GM12878 (cell line): ENCODE measurements around the gene DDX31. TPM values are rescaled to one million over a fixed set of nuclear protein-coding genes. Genes with fewer than 3 reads are reported as not detected.

Experiments
- ATAC-seq: fragments of 200-7000 bp; cut with Tn5 transposase; 3 replicates; pipeline ENCODE4 v1.9.1; 2020; ENCODE audit warnings: mild to moderate bottlenecking, moderate library complexity
- BruUV-seq: library from RNA; stranded (reverse); fragments of 400-500 nt; replicated peaks from 2 replicates; lab custom pipeline; 2021; lab: Mats Ljungman, UMichigan
- CTCF ChIA-PET: fragments of 300-600 bp; sonication (Branson Sonifier 250); formaldehyde crosslinking; extraction: SDS; loops from one replicate; lab custom pipeline; 2021; ENCODE audit warnings: inconsistent platforms; lab: Yijun Ruan, JAX
- POLR2A ChIA-PET: fragments of 350-600 bp; formaldehyde crosslinking; extraction: SDS; loops from one replicate; lab custom pipeline; 2021; ENCODE audit warnings: inconsistent platforms; lab: Charles Lee
- RAD21 ChIA-PET: fragments of 300-600 bp; sonication (Branson Sonifier 250); formaldehyde crosslinking; loops from one replicate; lab custom pipeline; 2023; ENCODE audit warnings: antibody characterized with exemption; ENCODE audit not compliant: unreplicated experiment; lab: Charles Lee
- SMC1A ChIA-PET: fragments of 300-600 bp; sonication (Branson Sonifier 250); formaldehyde crosslinking; loops from one replicate; lab custom pipeline; 2023; ENCODE audit not compliant: unreplicated experiment, uncharacterized antibody; lab: Charles Lee
- DNase-seq: peaks from one replicate; pipeline ENCODE4 v3.0.0-alpha.2; 2011; ENCODE audit warnings: low read depth, low spot score
- FAIRE-seq: peaks from 3 replicates; lab custom pipeline; 2011; peaks lifted over from hg19 to GRCh38; lab: Jason Lieb, UNC
- H2AFZ ChIP-seq: 2 replicates; pipeline ENCODE4 v1.6.0; 2011; ENCODE audit warnings: low read depth, low read length, control low read depth; ENCODE audit not compliant: control insufficient read depth
- H3K27ac ChIP-seq: 2 replicates; pipeline ENCODE4 v1.5.1; 2011; ENCODE audit warnings: control low read depth; ENCODE audit not compliant: control insufficient read depth, insufficient read depth
- H3K27me3 ChIP-seq, 2 experiments: replicated peaks in 1 of 2; 2 replicates each; pipeline versions ENCODE4 v1.6.0 to v1.6.1; 2011; ENCODE audit warnings: low read length in 1 of 2; ENCODE audit not compliant: control insufficient read depth in 2 of 2, insufficient read depth in 2 of 2
- H3K36me3 ChIP-seq, 2 experiments: 2 replicates each; pipeline ENCODE4 v1.5.1; 2011; ENCODE audit warnings: low read length in 1 of 2; ENCODE audit not compliant: control insufficient read depth in 2 of 2, insufficient read depth in 2 of 2
- H3K4me1 ChIP-seq: 2 replicates; pipeline ENCODE4 v1.6.1; 2011; ENCODE audit warnings: mild to moderate bottlenecking, low read length, moderate library complexity, mixed read lengths; ENCODE audit not compliant: control insufficient read depth, insufficient read depth
- H3K4me2 ChIP-seq: 2 replicates; pipeline ENCODE4 v1.6.0; 2011; ENCODE audit warnings: control low read depth; ENCODE audit not compliant: control insufficient read depth, insufficient read depth
- H3K4me3 ChIP-seq: fragments of 200-600 bp; sonication (generic); 2 replicates; pipeline ENCODE4 v1.5.1; 2016
- H3K79me2 ChIP-seq: 2 replicates; pipeline ENCODE4 v1.6.0; 2011; ENCODE audit warnings: low read length; ENCODE audit not compliant: control insufficient read depth, insufficient read depth
- H3K9ac ChIP-seq: 2 replicates; pipeline ENCODE4 v1.8.0; 2011; ENCODE audit warnings: low read length, control low read depth, mixed read lengths; ENCODE audit not compliant: control insufficient read depth, insufficient read depth
- H3K9me3 ChIP-seq: replicated peaks from 3 replicates; pipeline ENCODE4 v1.5.1; 2011; ENCODE audit warnings: mild to moderate bottlenecking, low read length; ENCODE audit not compliant: control insufficient read depth, insufficient read depth
- H4K20me1 ChIP-seq: 2 replicates; pipeline ENCODE4 v1.6.0; 2011; ENCODE audit not compliant: control insufficient read depth, insufficient read depth
- BMI1 ChIP-seq: fragments of 450-650 bp; IDR thresholded peaks from 2 replicates; pipeline ENCODE4 v1.6.1; 2016; ENCODE audit warnings: mild to moderate bottlenecking, moderate library complexity, borderline replicate concordance
- CHD2 ChIP-seq: IDR thresholded peaks from 2 replicates; pipeline ENCODE4 v1.6.1; 2011; ENCODE audit warnings: low read depth, low read length, improper control_type of control experiment, borderline replicate concordance
- CREM ChIP-seq: IDR thresholded peaks from 2 replicates; pipeline ENCODE4 v1.6.1; 2014; ENCODE audit warnings: antibody characterized with exemption, low read depth
- E4F1 ChIP-seq: fragments of 450-650 bp; IDR thresholded peaks from 2 replicates; pipeline ENCODE4 v1.6.1; 2018; ENCODE audit warnings: borderline replicate concordance, mild to moderate bottlenecking; ENCODE audit not compliant: partially characterized antibody
- FOXK2 ChIP-seq: fragments of 450-650 bp; IDR thresholded peaks from 2 replicates; pipeline ENCODE4 v1.6.1; 2017; ENCODE audit warnings: mild to moderate bottlenecking, moderate library complexity
- MYB ChIP-seq: fragments of 150-350 bp; IDR thresholded peaks from 2 replicates; pipeline ENCODE4 v1.6.1; 2014; ENCODE audit warnings: mild to moderate bottlenecking, low read depth, low read length, borderline replicate concordance
- NR2C1 ChIP-seq: fragments of 450-650 bp; IDR thresholded peaks from 2 replicates; pipeline ENCODE4 v1.6.1; 2017; ENCODE audit warnings: antibody characterized with exemption, mild to moderate bottlenecking, moderate library complexity
- STAT1 ChIP-seq: fragments of 450-650 bp; conservative IDR thresholded peaks from 2 replicates; pipeline ENCODE4 v1.6.1; 2014; ENCODE audit warnings: antibody characterized with exemption, mild to moderate bottlenecking
- SUPT20H ChIP-seq: IDR thresholded peaks from 2 replicates; pipeline ENCODE4 v1.6.1; 2011; ENCODE audit warnings: low read depth, mild to moderate bottlenecking, low read length, moderate library complexity, borderline replicate concordance; ENCODE audit not compliant: control insufficient read depth
- YY1 ChIP-seq: IDR thresholded peaks from 2 replicates; pipeline ENCODE4 v1.6.1; 2011; ENCODE audit warnings: low read depth, mild to moderate bottlenecking, low read length
- ZBED1 ChIP-seq: IDR thresholded peaks from 2 replicates; pipeline ENCODE4 v1.6.1; 2016; ENCODE audit warnings: borderline replicate concordance
- ZNF207 ChIP-seq: fragments of 450-650 bp; IDR thresholded peaks from 2 replicates; pipeline ENCODE4 v1.6.1; 2014; ENCODE audit warnings: antibody characterized with exemption, mild to moderate bottlenecking, borderline replicate concordance
- ZNF622 ChIP-seq: fragments of 450-650 bp; IDR thresholded peaks from 2 replicates; pipeline ENCODE4 v1.6.1; 2017; ENCODE audit warnings: mild to moderate bottlenecking, inconsistent platforms
- WGBS: methylation state at CpG from one replicate; pipeline ENCODE4 v1.1.6; 2016; ENCODE audit warnings: low lambda C conversion rate; ENCODE audit not compliant: insufficient replicate concordance, insufficient coverage; ENCODE audit errors: missing lambda C conversion rate; 5-methylcytosine and 5-hydroxymethylcytosine counted together
- in situ Hi-C: fragments of 300-500 bp; cut with MboI; formaldehyde crosslinking; loops from 9 replicates; pipeline ENCODE4 v1.14.3; 2018; ENCODE audit warnings: mixed read lengths
- intact Hi-C: fragments of 100-400 bp; cut with micrococcal nuclease; formaldehyde crosslinking; loops from one replicate; pipeline ENCODE4 v1.14.2; 2022; ENCODE audit not compliant: unreplicated experiment
- polyA plus RNA-seq, 11 experiments: library from polyadenylated mRNA; depleted of rRNA in 4 of 11; unstranded in 6 of 11; stranded (reverse) in 5 of 11; fragments of >200 nt; fragmentation: Nextera tagmentation in 4 of 11; fragmentation: Illumina TruSeq in 1 of 11; extraction: Ambion mirVana in 4 of 11; extraction: Trizol in 1 of 11; gene quantifications; 1 replicate in 1 of 11; 2 replicates in 10 of 11; pipeline versions ENCODE4 v1.2.1 to v1.2.3, GENCODE V29; 2011 to 2016; ENCODE audit warnings: inconsistent platforms in 2 of 11, missing spikeins in 2 of 11, low read depth in 1 of 11
- total RNA-seq, 4 experiments: library from RNA; depleted of rRNA in 3 of 4; stranded (reverse); fragments of >200 nt in 3 of 4; fragmentation: Illumina TruSeq in 1 of 4; extraction: Trizol in 1 of 4; gene quantifications; 2 replicates each; pipeline versions ENCODE4 v1.2.1 to v1.2.3, GENCODE V29; 2013 to 2021
- TF ChIP-seq, protein P1 (sequence below): IDR thresholded peaks from 2 replicates; pipeline ENCODE4 v1.6.1; 2011; ENCODE audit warnings: low read depth, low read length, improper control_type of control experiment, borderline replicate concordance
- TF ChIP-seq, protein P2 (sequence below): IDR thresholded peaks from 2 replicates; pipeline ENCODE4 v1.6.1; 2012; ENCODE audit warnings: low read depth, low read length, improper control_type of control experiment
- TF ChIP-seq, protein P3 (sequence below): fragments of 450-650 bp; IDR thresholded peaks from 2 replicates; pipeline ENCODE4 v1.6.1; 2018; ENCODE audit warnings: mild to moderate bottlenecking, low read depth, moderate library complexity; ENCODE audit not compliant: partially characterized antibody

The DDX31 gene
- total and polyA plus RNA-seq, 10 of the 15 experiments (the other 5 are each of a cell fraction or from before 2014, with no cell fraction given) = 12.1 to 30.8 (median 20.8) TPM

DNA sequence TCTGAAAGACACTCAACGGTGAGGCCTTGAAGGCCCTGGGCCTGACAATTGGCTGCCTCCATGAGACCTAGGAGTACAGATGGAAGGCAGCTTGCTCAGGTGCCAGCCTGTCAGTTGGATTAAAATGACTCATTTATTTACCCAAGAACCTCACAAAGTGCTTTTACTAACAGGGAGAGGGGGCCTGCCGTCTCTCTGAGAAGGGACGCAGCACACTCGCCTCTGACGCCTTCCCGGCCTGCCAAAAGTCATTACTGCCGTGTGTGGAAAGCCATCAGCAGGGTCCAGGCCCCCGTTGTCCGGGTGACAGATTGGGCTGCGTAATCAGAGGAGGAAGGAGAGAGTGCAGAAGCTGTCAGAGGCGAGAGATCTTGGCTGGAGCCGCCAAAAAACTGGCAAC is 32.4 kb downstream of the DDX31 start (continued):
- TF ChIP-seq CHD2 (no peak), FOXK2 (no peak)

GRCh38 chr9:132634327-132634726 is 35.5 kb downstream of the DDX31 start:
- no TSS peak for BruUV-seq
- ChIA-PET CTCF (no interaction called here), SMC1A (no interaction called here), POLR2A (no interaction called here)
- Histone ChIP-seq H3K9me3 (no peaks in the 10 kb centered on the region), H4K20me1 (no peaks in the 10 kb centered on the region), H3K27ac (no peak overlapping the region), H3K9ac (no peak overlapping the region)
- FAIRE-seq (no peak), ATAC-seq (no peak)
- in situ Hi-C loops = no loop called here
- TF ChIP-seq CREM = no peak
- no peak for TF ChIP-seq SUPT20H
- no peak for TF ChIP-seq YY1
- no peak for TF ChIP-seq ZBED1
- no peak for TF ChIP-seq NR2C1
- TF ChIP-seq, protein P1, sequence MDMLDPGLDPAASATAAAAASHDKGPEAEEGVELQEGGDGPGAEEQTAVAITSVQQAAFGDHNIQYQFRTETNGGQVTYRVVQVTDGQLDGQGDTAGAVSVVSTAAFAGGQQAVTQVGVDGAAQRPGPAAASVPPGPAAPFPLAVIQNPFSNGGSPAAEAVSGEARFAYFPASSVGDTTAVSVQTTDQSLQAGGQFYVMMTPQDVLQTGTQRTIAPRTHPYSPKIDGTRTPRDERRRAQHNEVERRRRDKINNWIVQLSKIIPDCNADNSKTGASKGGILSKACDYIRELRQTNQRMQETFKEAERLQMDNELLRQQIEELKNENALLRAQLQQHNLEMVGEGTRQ = no peak
- TF ChIP-seq, protein P2, sequence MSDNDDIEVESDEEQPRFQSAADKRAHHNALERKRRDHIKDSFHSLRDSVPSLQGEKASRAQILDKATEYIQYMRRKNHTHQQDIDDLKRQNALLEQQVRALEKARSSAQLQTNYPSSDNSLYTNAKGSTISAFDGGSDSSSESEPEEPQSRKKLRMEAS = no peak
- TF ChIP-seq ZNF207 = no peak
- TF ChIP-seq, protein P3, sequence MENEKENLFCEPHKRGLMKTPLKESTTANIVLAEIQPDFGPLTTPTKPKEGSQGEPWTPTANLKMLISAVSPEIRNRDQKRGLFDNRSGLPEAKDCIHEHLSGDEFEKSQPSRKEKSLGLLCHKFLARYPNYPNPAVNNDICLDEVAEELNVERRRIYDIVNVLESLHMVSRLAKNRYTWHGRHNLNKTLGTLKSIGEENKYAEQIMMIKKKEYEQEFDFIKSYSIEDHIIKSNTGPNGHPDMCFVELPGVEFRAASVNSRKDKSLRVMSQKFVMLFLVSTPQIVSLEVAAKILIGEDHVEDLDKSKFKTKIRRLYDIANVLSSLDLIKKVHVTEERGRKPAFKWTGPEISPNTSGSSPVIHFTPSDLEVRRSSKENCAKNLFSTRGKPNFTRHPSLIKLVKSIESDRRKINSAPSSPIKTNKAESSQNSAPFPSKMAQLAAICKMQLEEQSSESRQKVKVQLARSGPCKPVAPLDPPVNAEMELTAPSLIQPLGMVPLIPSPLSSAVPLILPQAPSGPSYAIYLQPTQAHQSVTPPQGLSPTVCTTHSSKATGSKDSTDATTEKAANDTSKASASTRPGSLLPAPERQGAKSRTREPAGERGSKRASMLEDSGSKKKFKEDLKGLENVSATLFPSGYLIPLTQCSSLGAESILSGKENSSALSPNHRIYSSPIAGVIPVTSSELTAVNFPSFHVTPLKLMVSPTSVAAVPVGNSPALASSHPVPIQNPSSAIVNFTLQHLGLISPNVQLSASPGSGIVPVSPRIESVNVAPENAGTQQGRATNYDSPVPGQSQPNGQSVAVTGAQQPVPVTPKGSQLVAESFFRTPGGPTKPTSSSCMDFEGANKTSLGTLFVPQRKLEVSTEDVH = no peak
- TF ChIP-seq BMI1 = no peak
- no peak for TF ChIP-seq STAT1
- TF ChIP-seq ZNF622 = no peak
- no peak for TF ChIP-seq E4F1
- no peak for TF ChIP-seq MYB
- TF ChIP-seq, all 136 proteins: peak for 0
- no peaks in the 10 kb centered on the region for H3K4me1 ChIP-seq
- RAD21 ChIA-PET = no interaction called here
- no peak for DNase-seq
- no peaks in the 10 kb centered on the region for H3K79me2 ChIP-seq
- no peak overlapping the region for H3K4me3 ChIP-seq
- intact Hi-C loops = no loop called here
- H2AFZ ChIP-seq = no peak overlapping the region
- 96% methylated on average over 3 of the region's 3 CpGs for WGBS
- H3K4me2 ChIP-seq = no peak overlapping the region
- H3K27me3 ChIP-seq = no peaks in the 10 kb centered on the region
- H3K36me3 ChIP-seq = peaks cover 6 to 27% of the 10 kb centered on the region in 2 experiments; a peak in 3 of 4 replicates
